ENCODE results near the gene JADE2.

DNA sequence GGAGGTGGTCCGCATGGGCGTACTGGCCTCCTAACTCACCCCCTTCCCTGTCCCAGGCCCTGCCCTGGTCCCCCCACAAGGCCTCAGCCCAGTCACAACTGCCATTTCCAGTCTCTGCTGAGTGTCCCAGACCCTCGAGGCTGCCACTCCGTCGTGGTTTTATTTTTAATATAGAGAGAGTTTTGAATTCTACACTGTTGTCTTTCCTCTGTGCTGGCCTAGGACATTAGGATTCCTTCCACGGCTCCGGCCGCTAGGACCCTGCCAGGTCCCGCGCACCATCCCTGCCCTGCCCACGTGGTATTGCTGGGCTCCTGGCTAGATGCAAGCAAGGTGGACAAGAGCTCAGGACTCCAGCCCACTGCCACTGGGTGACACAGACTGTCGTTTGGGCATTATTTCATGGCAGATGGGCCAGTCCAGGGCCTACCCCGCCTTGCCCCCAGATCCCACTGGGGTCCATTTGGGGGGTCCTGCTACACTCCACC is 53.9 kb downstream of the JADE2 start:
- TF ChIP-seq POLR2A (IDR thresholded peaks at IDR 0.05), result no peak
- TF ChIP-seq, protein P1, sequence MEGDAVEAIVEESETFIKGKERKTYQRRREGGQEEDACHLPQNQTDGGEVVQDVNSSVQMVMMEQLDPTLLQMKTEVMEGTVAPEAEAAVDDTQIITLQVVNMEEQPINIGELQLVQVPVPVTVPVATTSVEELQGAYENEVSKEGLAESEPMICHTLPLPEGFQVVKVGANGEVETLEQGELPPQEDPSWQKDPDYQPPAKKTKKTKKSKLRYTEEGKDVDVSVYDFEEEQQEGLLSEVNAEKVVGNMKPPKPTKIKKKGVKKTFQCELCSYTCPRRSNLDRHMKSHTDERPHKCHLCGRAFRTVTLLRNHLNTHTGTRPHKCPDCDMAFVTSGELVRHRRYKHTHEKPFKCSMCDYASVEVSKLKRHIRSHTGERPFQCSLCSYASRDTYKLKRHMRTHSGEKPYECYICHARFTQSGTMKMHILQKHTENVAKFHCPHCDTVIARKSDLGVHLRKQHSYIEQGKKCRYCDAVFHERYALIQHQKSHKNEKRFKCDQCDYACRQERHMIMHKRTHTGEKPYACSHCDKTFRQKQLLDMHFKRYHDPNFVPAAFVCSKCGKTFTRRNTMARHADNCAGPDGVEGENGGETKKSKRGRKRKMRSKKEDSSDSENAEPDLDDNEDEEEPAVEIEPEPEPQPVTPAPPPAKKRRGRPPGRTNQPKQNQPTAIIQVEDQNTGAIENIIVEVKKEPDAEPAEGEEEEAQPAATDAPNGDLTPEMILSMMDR (IDR thresholded peaks at IDR 0.05), result no peak
